Measurements from ENCODE around the gene AHI1.

AHI1 gene

GRCh38 chr6:135497412-135498184, at the start of gene AHI1:
Gene AHI1, minus strand, starts transcription at chr6:135497740. Its CDS starts 5,503 bp downstream, at chr6:135492237.
- Histone ChIP-seq H3K27ac (peak within 1 kb of the TSS; percentile 94), H3K4me3 (IDR thresholded peaks at IDR 0.05; ENCODE audit: insufficient read depth, low read depth, low read length) (no peak within 1 kb of the TSS), H3K27me3 (ENCODE audit: insufficient read depth, low read depth) (no peaks in the 10 kb centered on the region), H3K36me3 (ENCODE audit: insufficient read depth) (no peaks in the 10 kb centered on the region), H2AFZ (ENCODE audit: low read depth) (peak within 1 kb of the TSS; percentile 97), H3K4me2 (peak within 1 kb of the TSS; percentile 95), H3K79me2 (ENCODE audit: insufficient read depth, low read depth) (peaks cover 10% of the 10 kb centered on the region), H3K4me1 (ENCODE audit: low read depth, poor library complexity, severe bottlenecking) (peaks cover 17% of the 10 kb centered on the region), H3K9ac (peak within 1 kb of the TSS; percentile 95), H4K20me1 (ENCODE audit: insufficient read depth) (no peaks in the 10 kb centered on the region)
- TF ChIP-seq, protein P1, sequence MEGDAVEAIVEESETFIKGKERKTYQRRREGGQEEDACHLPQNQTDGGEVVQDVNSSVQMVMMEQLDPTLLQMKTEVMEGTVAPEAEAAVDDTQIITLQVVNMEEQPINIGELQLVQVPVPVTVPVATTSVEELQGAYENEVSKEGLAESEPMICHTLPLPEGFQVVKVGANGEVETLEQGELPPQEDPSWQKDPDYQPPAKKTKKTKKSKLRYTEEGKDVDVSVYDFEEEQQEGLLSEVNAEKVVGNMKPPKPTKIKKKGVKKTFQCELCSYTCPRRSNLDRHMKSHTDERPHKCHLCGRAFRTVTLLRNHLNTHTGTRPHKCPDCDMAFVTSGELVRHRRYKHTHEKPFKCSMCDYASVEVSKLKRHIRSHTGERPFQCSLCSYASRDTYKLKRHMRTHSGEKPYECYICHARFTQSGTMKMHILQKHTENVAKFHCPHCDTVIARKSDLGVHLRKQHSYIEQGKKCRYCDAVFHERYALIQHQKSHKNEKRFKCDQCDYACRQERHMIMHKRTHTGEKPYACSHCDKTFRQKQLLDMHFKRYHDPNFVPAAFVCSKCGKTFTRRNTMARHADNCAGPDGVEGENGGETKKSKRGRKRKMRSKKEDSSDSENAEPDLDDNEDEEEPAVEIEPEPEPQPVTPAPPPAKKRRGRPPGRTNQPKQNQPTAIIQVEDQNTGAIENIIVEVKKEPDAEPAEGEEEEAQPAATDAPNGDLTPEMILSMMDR (conservative IDR thresholded peaks at IDR 0.05; ENCODE audit: low read depth, low read length), result no peak

- Histone ChIP-seq H3K4me1 (ENCODE audit: low read depth, poor library complexity, severe bottlenecking) (no peaks in the 10 kb centered on the region), H3K36me3 (ENCODE audit: insufficient read depth) (no peaks in the 10 kb centered on the region)
- TF ChIP-seq, protein P1 (conservative IDR thresholded peaks at IDR 0.05; ENCODE audit: low read depth, low read length), result no peak
Measured at GRCh38 chr6:135546680-135547418, 49.3 kb upstream of the AHI1 start.

DNA sequence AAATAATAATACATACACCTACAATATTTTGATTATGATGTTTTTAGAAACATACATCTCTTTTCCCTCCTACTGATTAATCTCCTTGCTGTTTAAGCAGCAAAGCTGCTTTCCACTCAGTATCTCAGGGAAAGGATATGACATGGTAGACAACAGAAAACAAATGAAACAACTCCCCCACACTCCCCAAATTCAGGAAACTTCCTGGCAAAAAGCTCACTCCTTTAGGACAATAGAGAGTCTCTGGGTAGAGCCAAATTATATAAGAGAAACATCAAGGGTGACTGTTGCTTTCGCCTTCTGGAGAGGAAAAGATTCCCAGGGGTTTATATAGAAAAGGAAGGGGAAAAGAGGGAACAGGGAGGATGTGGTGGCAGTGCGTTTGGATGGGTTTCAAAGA, 48.7 kb upstream of the AHI1 start:
- TF ChIP-seq, protein P1 (conservative IDR thresholded peaks at IDR 0.05; ENCODE audit: low read depth, low read length), result no peak
- H3K4me2 ChIP-seq, result no peak overlapping the region
- no peak overlapping the region for H3K9ac ChIP-seq
- H3K27me3 ChIP-seq (ENCODE audit: insufficient read depth, low read depth), result no peaks in the 10 kb centered on the region
- H2AFZ ChIP-seq (ENCODE audit: low read depth), result no peak overlapping the region
- H3K4me1 ChIP-seq (ENCODE audit: low read depth, poor library complexity, severe bottlenecking), result no peaks in the 10 kb centered on the region
- H3K27ac ChIP-seq, result no peak overlapping the region
- H3K79me2 ChIP-seq (ENCODE audit: insufficient read depth, low read depth), result no peaks in the 10 kb centered on the region
- no peaks in the 10 kb centered on the region for H4K20me1 ChIP-seq (ENCODE audit: insufficient read depth)
- no peak overlapping the region for H3K4me3 ChIP-seq (IDR thresholded peaks at IDR 0.05; ENCODE audit: insufficient read depth, low read depth, low read length)
- H3K36me3 ChIP-seq (ENCODE audit: insufficient read depth), result no peaks in the 10 kb centered on the region

More at GRCh38 chr6:135546680-135547418, 49.3 kb upstream of the AHI1 start:
- Histone ChIP-seq H3K4me2 (no peak overlapping the region), H3K9ac (no peak overlapping the region), H3K27me3 (ENCODE audit: insufficient read depth, low read depth) (no peaks in the 10 kb centered on the region), H3K4me3 (IDR thresholded peaks at IDR 0.05; ENCODE audit: insufficient read depth, low read depth, low read length) (no peak overlapping the region), H4K20me1 (ENCODE audit: insufficient read depth) (no peaks in the 10 kb centered on the region), H2AFZ (ENCODE audit: low read depth) (no peak overlapping the region), H3K27ac (no peak overlapping the region), H3K79me2 (ENCODE audit: insufficient read depth, low read depth) (no peaks in the 10 kb centered on the region)

DNA sequence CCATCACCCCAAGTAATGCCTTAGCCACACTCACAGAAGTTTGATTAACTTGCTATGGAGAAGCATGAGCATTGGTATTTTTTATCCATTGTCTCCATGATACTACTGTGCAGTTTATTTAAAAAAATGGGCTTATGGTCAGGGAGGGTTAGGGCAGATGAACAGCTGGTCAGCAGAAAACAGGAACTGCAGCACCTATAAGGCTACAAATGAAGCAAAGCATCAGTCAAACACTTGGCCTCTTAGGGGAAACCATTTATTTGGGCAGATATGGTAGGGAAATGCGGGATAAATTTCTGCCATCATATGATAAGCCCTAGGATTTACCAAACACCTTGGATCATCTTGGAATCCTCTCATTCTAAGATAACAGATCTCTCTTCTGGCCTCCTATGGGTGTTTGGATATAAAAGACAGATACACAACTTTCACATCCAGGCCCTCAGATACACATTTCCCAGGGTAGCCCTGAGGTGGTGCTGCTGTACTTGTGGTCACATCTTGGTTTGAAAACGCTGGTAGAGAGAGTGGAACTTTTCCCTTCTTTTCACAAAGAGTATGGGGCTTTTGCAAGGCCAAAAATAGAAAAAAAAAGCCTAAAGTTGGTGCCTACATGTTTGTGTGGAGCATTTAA, 42.8 kb upstream of the AHI1 start:
- Histone ChIP-seq H3K27ac (no peak overlapping the region), H3K4me2 (no peak overlapping the region), H3K36me3 (ENCODE audit: insufficient read depth) (no peaks in the 10 kb centered on the region), H3K9ac (no peak overlapping the region), H3K27me3 (ENCODE audit: insufficient read depth, low read depth) (no peaks in the 10 kb centered on the region), H2AFZ (ENCODE audit: low read depth) (no peak overlapping the region), H3K4me1 (ENCODE audit: low read depth, poor library complexity, severe bottlenecking) (peaks cover 20% of the 10 kb centered on the region), H3K79me2 (ENCODE audit: insufficient read depth, low read depth) (no peaks in the 10 kb centered on the region), H4K20me1 (ENCODE audit: insufficient read depth) (no peaks in the 10 kb centered on the region), H3K4me3 (IDR thresholded peaks at IDR 0.05; ENCODE audit: insufficient read depth, low read depth, low read length) (no peak overlapping the region)
- TF ChIP-seq, protein P1 (conservative IDR thresholded peaks at IDR 0.05; ENCODE audit: low read depth, low read length), result no peak

Data from KMS-11 (cell line).